Right kidney (tissue), 1 donor: ENCODE measurements around the gene UGT8.

Experiments
- DNase-seq: peaks from one replicate; pipeline ENCODE4 v3.0.0-alpha.2; 2016

The UGT8 gene

DNA sequence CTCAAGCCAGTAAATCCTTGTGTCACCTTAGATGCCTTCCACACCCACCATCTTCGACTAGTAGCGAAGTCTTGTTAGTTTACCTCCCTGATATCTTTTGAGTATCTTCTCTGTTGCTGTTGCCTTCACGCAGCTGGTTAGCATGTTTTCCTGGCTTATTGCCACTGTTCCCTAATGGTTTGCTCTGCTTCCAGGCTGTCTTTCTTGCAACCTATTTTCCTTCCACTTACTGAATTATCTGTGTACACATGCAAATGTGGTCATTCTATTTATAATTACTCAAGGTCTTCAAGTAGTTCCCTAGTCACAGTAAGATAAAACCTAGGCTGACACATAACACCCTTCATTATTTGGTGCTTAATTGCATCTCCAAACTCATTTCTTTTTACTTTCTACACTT is 89.5 kb downstream of the UGT8 start:
- DNase-seq: no peak

DNA sequence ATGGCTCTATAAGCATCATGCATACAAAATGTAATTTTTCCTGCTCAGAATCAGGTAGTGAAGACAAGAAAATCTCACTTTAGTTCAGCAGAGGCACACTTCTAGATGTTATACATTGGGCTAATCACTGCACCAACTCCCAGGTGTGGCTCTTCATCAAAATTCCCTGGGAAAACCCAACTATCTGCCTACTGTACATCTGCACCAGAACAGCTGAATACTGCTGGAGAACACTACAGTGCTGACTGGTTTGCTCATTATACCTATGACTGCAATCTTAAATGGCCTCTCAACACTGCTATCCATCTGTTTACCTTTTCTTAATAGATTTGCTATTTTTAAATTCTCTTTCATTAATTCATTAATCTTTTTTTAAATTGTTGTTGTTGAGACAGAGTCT is 92.0 kb downstream of the UGT8 start:
- DNase-seq: no peak

DNA sequence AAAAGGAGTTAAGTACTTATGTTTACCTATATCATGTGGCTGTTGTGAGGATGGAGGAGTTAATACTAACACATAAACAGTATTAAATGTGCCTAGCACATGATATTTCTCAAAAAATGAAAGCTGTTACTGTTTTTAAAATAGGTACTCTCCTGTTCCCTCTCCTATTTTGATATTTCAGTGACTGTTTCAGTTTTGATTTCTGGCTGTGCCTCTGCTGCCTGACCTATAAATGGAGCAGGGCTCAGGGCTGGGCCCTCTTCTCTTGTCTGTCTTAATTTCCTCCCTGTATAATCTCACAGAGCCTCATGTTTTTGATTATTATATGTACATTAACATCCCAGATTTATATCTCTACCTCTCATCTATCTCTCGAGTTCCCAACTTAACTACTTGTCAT is 93.3 kb downstream of the UGT8 start:
- DNase-seq: no peak

DNA sequence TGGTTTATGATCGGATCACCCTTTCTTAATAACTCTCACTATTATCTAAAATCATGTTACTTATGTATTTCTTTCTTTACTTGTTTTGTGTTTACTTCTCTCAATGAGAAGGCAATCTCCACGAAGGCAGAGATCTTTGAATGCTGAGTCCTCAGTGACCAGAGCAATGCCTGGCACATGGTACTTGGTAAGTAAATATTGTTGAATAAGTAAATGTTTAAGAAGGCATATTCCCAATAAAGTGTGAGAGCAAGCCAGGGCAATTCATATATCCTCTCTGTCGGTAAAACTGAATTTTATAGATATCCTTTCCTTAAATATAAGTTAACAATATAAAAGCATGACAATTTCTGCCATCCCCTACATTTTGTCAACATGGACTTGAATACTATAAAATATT is 94.4 kb downstream of the UGT8 start:
- no peak for DNase-seq

DNA sequence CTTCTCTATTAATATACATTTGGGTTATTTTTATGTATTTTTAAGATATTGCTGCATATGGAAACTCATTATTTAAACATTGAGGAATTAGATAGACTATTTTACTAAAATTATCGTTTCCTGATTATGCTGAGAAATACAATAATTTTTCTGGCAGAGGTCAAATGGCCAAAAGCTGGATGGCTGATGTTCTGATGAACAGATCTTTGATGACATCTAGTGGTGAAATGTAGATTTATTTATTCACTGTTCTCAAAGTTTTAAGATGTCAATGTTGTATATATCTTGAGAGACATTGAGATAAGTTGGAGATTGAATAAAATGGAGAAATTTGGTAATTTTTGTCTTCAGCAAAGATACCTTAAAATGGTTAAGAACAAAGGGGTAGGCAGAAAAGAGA is 96.2 kb downstream of the UGT8 start:
- DNase-seq: no peak

DNA sequence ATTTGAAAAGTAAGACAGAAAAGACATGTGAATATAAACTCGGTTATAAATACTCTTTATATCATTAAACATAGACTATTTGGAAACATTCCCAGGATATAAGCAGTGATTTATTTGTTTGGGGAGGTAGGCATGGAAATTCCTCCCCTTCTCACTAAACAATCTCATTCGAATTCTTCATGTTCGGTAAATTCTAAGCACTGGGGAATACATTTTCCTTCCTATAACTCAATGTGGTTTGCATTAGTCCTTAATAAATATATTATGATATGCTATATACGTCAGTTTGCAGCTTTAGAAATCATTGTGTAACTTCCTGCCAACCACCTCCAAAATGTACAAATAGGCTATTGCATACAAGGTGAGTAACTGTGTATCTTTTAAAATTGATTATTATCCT is 99.6 kb downstream of the UGT8 start:
- no peak for DNase-seq

DNA sequence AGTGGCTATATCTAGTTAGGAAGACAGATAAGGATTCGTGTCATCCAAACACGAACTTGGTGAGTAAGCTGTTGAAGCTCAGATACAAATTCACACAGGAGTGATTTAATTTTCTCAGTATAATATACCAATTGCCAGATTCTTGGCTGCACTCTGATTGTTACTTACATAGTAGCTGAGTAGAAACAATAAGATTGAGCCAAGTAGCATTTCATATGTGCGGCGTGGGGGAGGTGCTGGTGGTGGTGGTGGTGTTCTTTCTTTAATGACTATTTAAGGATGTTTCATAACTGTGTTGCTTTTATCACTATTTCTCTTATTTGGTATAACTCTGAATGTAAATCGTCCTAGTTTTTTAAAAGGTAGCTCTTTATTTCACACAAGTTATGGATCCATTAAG is 102.9 kb downstream of the UGT8 start:
- DNase-seq: no peak

DNA sequence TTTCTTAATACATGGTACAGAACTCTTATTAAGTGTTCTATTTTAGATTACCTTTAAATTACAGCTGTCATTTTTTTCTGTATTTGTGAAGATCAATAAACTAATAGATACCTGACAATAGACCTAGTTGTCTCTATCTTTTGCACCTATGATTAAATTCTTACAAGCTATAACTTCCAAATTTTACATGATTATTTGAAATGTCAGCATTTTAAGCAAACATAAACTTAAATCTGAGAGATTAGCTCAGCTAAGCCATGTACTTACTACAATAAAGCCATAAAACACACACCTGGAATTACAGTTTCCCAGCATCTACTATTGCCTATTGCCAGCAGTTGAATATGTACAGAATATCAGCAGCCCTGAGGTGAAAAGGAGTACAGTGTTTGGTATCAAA is 118.8 kb downstream of the UGT8 start:
- no peak for DNase-seq

DNA sequence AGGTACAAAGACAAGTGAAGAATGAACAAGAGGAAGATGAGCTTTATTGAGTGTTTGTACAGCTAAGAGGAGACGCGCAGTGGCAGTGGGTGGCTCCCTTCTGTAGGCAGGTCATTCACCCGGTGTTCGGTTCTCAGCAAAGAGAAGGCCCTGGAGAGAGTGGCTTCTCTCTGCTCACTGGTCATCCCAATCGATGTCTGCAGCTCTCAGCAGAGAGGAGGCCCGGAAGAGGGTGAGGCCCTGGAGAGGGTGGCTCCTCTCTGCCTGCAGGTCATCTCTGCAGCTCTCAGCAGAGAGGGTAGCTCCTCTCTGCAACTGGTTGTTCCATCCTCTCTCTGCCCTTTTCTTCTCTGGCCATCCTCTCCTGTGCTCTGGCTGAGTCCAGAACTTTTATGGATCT is 126.5 kb downstream of the UGT8 start:
- DNase-seq: no peak

DNA sequence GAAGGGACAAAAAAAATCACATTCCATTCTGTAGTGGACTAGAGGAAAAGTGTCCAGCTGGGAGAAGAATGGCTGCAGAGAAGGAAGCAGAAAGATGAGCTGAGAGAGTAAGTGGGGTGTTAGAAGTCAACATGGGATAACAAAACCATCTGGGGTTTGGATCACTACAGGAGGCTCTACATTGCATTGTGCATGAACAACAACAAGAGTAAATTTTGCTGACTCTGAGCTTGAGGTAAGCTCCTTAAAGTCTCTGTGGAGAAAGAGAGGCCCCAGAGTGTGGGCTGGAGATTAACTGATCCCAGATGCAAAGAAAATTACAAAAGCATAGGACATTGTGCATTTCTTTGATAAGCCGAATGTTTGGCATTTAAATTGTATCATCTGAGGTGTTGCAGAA is 128.9 kb downstream of the UGT8 start:
- no peak for DNase-seq
